ENCODE measurements around the gene ZYG11B. TPM values are rescaled to one million over a fixed set of nuclear protein-coding genes. Genes with fewer than 3 reads are reported as not detected.
"Not testable (repeated sequence)": the region's sequence is repeated elsewhere in the genome, so short reads cannot be mapped to it uniquely, and the experiment has no call there.

ZYG11B gene
- polyA plus RNA-seq, 1 donor from 2014 or later: 48.7 TPM

DNA sequence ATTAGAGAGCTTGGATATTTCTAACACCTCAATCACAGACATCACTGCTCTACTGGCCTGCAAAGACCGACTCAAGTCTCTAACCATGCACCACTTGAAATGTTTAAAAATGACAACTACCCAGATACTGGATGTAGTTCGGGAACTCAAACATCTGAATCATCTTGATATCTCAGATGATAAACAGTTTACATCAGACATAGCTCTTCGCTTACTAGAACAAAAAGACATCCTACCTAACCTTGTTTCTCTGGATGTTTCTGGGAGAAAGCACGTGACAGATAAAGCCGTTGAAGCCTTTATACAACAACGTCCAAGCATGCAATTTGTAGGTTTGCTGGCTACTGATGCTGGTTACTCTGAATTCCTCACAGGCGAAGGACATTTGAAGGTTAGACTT is 45.1 kb downstream of the ZYG11B start (continued):
- TF ChIP-seq, protein P1, sequence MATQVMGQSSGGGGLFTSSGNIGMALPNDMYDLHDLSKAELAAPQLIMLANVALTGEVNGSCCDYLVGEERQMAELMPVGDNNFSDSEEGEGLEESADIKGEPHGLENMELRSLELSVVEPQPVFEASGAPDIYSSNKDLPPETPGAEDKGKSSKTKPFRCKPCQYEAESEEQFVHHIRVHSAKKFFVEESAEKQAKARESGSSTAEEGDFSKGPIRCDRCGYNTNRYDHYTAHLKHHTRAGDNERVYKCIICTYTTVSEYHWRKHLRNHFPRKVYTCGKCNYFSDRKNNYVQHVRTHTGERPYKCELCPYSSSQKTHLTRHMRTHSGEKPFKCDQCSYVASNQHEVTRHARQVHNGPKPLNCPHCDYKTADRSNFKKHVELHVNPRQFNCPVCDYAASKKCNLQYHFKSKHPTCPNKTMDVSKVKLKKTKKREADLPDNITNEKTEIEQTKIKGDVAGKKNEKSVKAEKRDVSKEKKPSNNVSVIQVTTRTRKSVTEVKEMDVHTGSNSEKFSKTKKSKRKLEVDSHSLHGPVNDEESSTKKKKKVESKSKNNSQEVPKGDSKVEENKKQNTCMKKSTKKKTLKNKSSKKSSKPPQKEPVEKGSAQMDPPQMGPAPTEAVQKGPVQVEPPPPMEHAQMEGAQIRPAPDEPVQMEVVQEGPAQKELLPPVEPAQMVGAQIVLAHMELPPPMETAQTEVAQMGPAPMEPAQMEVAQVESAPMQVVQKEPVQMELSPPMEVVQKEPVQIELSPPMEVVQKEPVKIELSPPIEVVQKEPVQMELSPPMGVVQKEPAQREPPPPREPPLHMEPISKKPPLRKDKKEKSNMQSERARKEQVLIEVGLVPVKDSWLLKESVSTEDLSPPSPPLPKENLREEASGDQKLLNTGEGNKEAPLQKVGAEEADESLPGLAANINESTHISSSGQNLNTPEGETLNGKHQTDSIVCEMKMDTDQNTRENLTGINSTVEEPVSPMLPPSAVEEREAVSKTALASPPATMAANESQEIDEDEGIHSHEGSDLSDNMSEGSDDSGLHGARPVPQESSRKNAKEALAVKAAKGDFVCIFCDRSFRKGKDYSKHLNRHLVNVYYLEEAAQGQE (IDR thresholded peaks at IDR 0.05; ENCODE audit: borderline replicate concordance): no peak
- TF ChIP-seq RAD21 (conservative IDR thresholded peaks at IDR 0.05): no peak

DNA sequence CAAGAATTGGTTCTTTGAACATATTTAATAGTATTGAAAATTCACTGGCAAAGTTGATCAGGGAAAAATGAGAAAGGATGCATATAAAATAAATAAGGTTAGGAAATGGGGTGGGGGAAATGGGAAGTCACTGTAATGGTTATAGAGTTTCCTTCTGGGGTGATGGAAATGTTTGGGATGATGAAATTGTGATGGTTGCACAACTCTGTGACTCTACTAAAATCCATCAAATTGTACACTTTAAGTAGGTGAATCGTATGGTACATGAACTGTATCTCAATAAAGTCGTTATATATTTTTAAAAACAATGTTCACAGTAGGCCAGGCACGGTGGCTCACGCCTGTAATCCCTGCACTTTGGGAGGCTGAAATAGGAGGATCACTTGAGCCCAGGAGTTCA is 59.9 kb downstream of the ZYG11B start:
- Histone ChIP-seq H3F3A (ENCODE audit: insufficient read depth, low read length, poor library complexity, severe bottlenecking) (no peaks in the 10 kb centered on the region), H3K9me2 (ENCODE audit: insufficient read depth, low read length) (no peaks in the 10 kb centered on the region), H2AFZ (ENCODE audit: low read depth, low read length) (no peak overlapping the region), H3K79me2 (replicated peaks; ENCODE audit: insufficient read depth, low read length) (no peaks in the 10 kb centered on the region), H3K36me3 (ENCODE audit: insufficient read depth, low read length) (peaks cover 5% of the 10 kb centered on the region), H4K20me1 (ENCODE audit: insufficient read depth) (no peaks in the 10 kb centered on the region), H3K27ac (ENCODE audit: low read length) (no peak overlapping the region), H3K4me3 (ENCODE audit: low read length) (no peak overlapping the region), H3K9me3 (ENCODE audit: low read length) (no peaks in the 10 kb centered on the region), H3K9ac (ENCODE audit: low read length) (no peak overlapping the region), H3K27me3 (ENCODE audit: insufficient read depth, low read depth, low read length) (no peaks in the 10 kb centered on the region), H3K4me2 (ENCODE audit: low read length) (no peak overlapping the region)
- TF ChIP-seq TAF1 (IDR thresholded peaks at IDR 0.05; ENCODE audit: low read depth) (no peak), MXI1 (conservative IDR thresholded peaks at IDR 0.05; ENCODE audit: poor library complexity, severe bottlenecking) (no peak), SMC3 (conservative IDR thresholded peaks at IDR 0.05; ENCODE audit: poor library complexity) (no peak), POLR2AphosphoS5 (IDR thresholded peaks at IDR 0.05) (no peak), EZH2 (IDR thresholded peaks at IDR 0.05; ENCODE audit: borderline replicate concordance, insufficient read depth, low read length, poor library complexity, severe bottlenecking) (no peak), EP300 (conservative IDR thresholded peaks at IDR 0.05; ENCODE audit: poor library complexity, severe bottlenecking) (no peak), RAD21 (conservative IDR thresholded peaks at IDR 0.05) (no peak)
- TF ChIP-seq, protein P1 (IDR thresholded peaks at IDR 0.05; ENCODE audit: borderline replicate concordance): no peak
- TF ChIP-seq, protein P2, sequence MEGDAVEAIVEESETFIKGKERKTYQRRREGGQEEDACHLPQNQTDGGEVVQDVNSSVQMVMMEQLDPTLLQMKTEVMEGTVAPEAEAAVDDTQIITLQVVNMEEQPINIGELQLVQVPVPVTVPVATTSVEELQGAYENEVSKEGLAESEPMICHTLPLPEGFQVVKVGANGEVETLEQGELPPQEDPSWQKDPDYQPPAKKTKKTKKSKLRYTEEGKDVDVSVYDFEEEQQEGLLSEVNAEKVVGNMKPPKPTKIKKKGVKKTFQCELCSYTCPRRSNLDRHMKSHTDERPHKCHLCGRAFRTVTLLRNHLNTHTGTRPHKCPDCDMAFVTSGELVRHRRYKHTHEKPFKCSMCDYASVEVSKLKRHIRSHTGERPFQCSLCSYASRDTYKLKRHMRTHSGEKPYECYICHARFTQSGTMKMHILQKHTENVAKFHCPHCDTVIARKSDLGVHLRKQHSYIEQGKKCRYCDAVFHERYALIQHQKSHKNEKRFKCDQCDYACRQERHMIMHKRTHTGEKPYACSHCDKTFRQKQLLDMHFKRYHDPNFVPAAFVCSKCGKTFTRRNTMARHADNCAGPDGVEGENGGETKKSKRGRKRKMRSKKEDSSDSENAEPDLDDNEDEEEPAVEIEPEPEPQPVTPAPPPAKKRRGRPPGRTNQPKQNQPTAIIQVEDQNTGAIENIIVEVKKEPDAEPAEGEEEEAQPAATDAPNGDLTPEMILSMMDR (IDR thresholded peaks at IDR 0.05; ENCODE audit: poor library complexity, severe bottlenecking): no peak

DNA sequence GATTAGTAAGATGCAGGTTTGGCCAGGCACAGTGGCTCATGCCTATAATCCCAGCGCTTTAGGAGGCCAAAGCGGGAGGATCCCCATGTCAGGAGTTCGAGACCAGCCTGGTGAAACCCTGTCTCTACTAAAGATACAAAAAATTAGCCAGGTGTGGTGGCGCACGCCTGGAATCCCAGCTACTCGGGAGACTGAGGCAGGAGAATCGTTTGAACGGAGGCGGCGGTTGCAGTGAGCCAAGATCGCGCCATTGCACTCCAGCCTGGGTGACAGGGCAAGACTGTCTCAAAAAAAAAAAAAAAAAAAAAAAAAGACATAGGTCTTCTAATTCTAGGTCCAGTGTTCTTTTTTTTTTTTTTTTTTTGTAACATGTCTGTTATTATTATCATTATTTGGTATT is 64.2 kb downstream of the ZYG11B start:
- not testable (repeated sequence) for H3K27me3 ChIP-seq (ENCODE audit: insufficient read depth, low read depth, low read length); H3K9me3 ChIP-seq (ENCODE audit: low read length); H3F3A ChIP-seq (ENCODE audit: insufficient read depth, low read length, poor library complexity, severe bottlenecking); H3K9ac ChIP-seq (ENCODE audit: low read length); H4K20me1 ChIP-seq (ENCODE audit: insufficient read depth); H2AFZ ChIP-seq (ENCODE audit: low read depth, low read length); H3K36me3 ChIP-seq (ENCODE audit: insufficient read depth, low read length); H3K4me3 ChIP-seq (ENCODE audit: low read length); H3K27ac ChIP-seq (ENCODE audit: low read length); H3K4me2 ChIP-seq (ENCODE audit: low read length); H3K79me2 ChIP-seq (replicated peaks; ENCODE audit: insufficient read depth, low read length); H3K9me2 ChIP-seq (ENCODE audit: insufficient read depth, low read length)

Data from neural cell (in vitro differentiated cells).